HepG2 (cell line): ENCODE results near the gene GPC6. TPM values are rescaled to one million over a fixed set of nuclear protein-coding genes. Genes with fewer than 3 reads are reported as not detected.

Source experiments
- AKAP8 ChIP-seq: sonication (generic); formaldehyde crosslinking; IDR thresholded peaks from 2 replicates; pipeline ENCODE4 v1.5.1; 2020; ENCODE audit warnings: mild to moderate bottlenecking, missing genetic modification reagents
- CENPT ChIP-seq: sonication (generic); formaldehyde crosslinking; IDR thresholded peaks from 2 replicates; pipeline ENCODE4 v1.8.0; 2022; ENCODE audit warnings: low read depth, mild to moderate bottlenecking, moderate library complexity, missing genetic modification reagents
- ERF ChIP-seq: IDR thresholded peaks from 2 replicates; pipeline ENCODE4 v1.6.1; 2018; ENCODE audit warnings: missing biosample characterization, missing genetic modification reagents
- HINFP ChIP-seq: sonication (generic); formaldehyde crosslinking; IDR thresholded peaks from 2 replicates; pipeline ENCODE4 v1.4.0; 2020; ENCODE audit warnings: low read depth, mild to moderate bottlenecking, missing genetic modification reagents
- MTERF4 ChIP-seq: sonication (generic); formaldehyde crosslinking; IDR thresholded peaks from 2 replicates; pipeline ENCODE4 v1.8.0; 2023; ENCODE audit warnings: mild to moderate bottlenecking, missing genetic modification reagents
- NFIC ChIP-seq: IDR thresholded peaks from 2 replicates; pipeline ENCODE4 v1.6.1; 2012; ENCODE audit warnings: mild to moderate bottlenecking, low read length, inconsistent platforms
- NRL ChIP-seq: sonication (generic); formaldehyde crosslinking; IDR thresholded peaks from 2 replicates; pipeline ENCODE4 v1.5.0; 2020; ENCODE audit warnings: missing genetic modification reagents, mild to moderate bottlenecking, moderate library complexity, borderline replicate concordance
- POGK ChIP-seq: sonication (generic); formaldehyde crosslinking; conservative IDR thresholded peaks from 2 replicates; pipeline ENCODE4 v1.8.0; 2022; ENCODE audit warnings: mild to moderate bottlenecking, moderate library complexity, missing genetic modification reagents
- SOX13 ChIP-seq, 3 experiments: fragments of 450-650 bp in 1 of 3; sonication (generic) in 1 of 3; formaldehyde crosslinking in 1 of 3; IDR thresholded peaks in 2 of 3; conservative IDR thresholded peaks in 1 of 3; 2 replicates each; pipeline versions ENCODE4 v1.5.0 to v1.6.1; 2016 to 2020; ENCODE audit warnings: antibody characterized with exemption in 1 of 3, mild to moderate bottlenecking in 1 of 3, missing compliant biosample characterization in 1 of 3, missing genetic modification reagents in 1 of 3, moderate library complexity in 1 of 3
- ZBTB33 ChIP-seq: sonication (generic); formaldehyde crosslinking; IDR thresholded peaks from 2 replicates; pipeline ENCODE4 v1.4.0; 2020; ENCODE audit warnings: missing genetic modification reagents
- ZBTB39 ChIP-seq: sonication (generic); formaldehyde crosslinking; IDR thresholded peaks from 2 replicates; pipeline ENCODE4 v1.5.0; 2020; ENCODE audit warnings: missing genetic modification reagents
- ZC3H13 ChIP-seq: sonication (generic); formaldehyde crosslinking; IDR thresholded peaks from 2 replicates; pipeline ENCODE4 v1.8.1; 2023; ENCODE audit warnings: mild to moderate bottlenecking, missing genetic modification reagents, moderate library complexity
- ZNF12 ChIP-seq: sonication (generic); formaldehyde crosslinking; IDR thresholded peaks from 2 replicates; pipeline ENCODE4 v1.5.0; 2020; ENCODE audit warnings: missing genetic modification reagents
- ZNF138 ChIP-seq: sonication (generic); formaldehyde crosslinking; IDR thresholded peaks from 2 replicates; pipeline ENCODE4 v1.5.0; 2020; ENCODE audit warnings: mild to moderate bottlenecking, low read depth, missing genetic modification reagents
- ZNF383 ChIP-seq: sonication (generic); formaldehyde crosslinking; IDR thresholded peaks from 2 replicates; pipeline ENCODE4 v1.4.0; 2020; ENCODE audit warnings: missing genetic modification reagents, mild to moderate bottlenecking, borderline replicate concordance
- polyA plus RNA-seq, 8 experiments: library from polyadenylated mRNA; depleted of rRNA in 3 of 8; stranded (reverse) in 7 of 8; unstranded in 1 of 8; fragments of >200 nt; fragmentation: Illumina TruSeq in 4 of 8; extraction: Trizol in 4 of 8; gene quantifications; 2 replicates each; pipeline versions ENCODE4 v1.2.1 to v1.2.3, GENCODE V29; 2011 to 2016; ENCODE audit warnings: low read depth in 4 of 8, missing spikeins in 1 of 8, mixed read lengths in 1 of 8; ENCODE audit not compliant: insufficient read depth in 1 of 8
- total RNA-seq, 5 experiments: library from RNA; depleted of rRNA; stranded (reverse); fragments of >200 nt; fragmentation: Illumina TruSeq; extraction: Trizol; gene quantifications; 2 replicates each; pipeline ENCODE4 v1.2.3, GENCODE V29; 2016; ENCODE audit warnings: low read depth in 1 of 5
- TF ChIP-seq, protein P1 (sequence below): sonication (generic); formaldehyde crosslinking; IDR thresholded peaks from 2 replicates; pipeline ENCODE4 v1.4.0; 2020; ENCODE audit warnings: missing genetic modification reagents, borderline replicate concordance

The GPC6 gene
- total and polyA plus RNA-seq, 2 of the 13 experiments (the other 11 are each of a cell fraction or from before 2014, with no cell fraction given) = 24.5 to 33.9 TPM

- no peak for TF ChIP-seq SOX13 (IDR thresholded peaks at IDR 0.05)
- peak in 1 of 2 experiments; percentile 64; a peak in 1 of 4 replicates for TF ChIP-seq SOX13 (CRISPR knock-in tag; conservative IDR thresholded peaks at IDR 0.05 in 1 of 2, IDR thresholded peaks at IDR 0.05 in 1 of 2)
- TF ChIP-seq, protein P1, sequence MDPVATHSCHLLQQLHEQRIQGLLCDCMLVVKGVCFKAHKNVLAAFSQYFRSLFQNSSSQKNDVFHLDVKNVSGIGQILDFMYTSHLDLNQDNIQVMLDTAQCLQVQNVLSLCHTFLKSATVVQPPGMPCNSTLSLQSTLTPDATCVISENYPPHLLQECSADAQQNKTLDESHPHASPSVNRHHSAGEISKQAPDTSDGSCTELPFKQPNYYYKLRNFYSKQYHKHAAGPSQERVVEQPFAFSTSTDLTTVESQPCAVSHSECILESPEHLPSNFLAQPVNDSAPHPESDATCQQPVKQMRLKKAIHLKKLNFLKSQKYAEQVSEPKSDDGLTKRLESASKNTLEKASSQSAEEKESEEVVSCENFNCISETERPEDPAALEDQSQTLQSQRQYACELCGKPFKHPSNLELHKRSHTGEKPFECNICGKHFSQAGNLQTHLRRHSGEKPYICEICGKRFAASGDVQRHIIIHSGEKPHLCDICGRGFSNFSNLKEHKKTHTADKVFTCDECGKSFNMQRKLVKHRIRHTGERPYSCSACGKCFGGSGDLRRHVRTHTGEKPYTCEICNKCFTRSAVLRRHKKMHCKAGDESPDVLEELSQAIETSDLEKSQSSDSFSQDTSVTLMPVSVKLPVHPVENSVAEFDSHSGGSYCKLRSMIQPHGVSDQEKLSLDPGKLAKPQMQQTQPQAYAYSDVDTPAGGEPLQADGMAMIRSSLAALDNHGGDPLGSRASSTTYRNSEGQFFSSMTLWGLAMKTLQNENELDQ (CRISPR knock-in tag) = no peak
- TF ChIP-seq NFIC = no peak
- no peak for TF ChIP-seq CENPT (CRISPR knock-in tag)
- TF ChIP-seq ZC3H13 = no peak
- peak; percentile 13; the same call in 1 of the 2 replicates for TF ChIP-seq ZBTB33
- TF ChIP-seq ZNF12 (CRISPR knock-in tag) = peak; percentile 95
- no peak for TF ChIP-seq ZBTB39 (CRISPR knock-in tag)
- 0 out of 2 replicates have a peak, but pooled peaks have one; percentile 59 for TF ChIP-seq ERF (CRISPR knock-in tag)
- TF ChIP-seq NRL (CRISPR knock-in tag) = no peak
- no peak for TF ChIP-seq ZNF138 (CRISPR knock-in tag)
- no peak for TF ChIP-seq ZNF383 (CRISPR knock-in tag)
- no peak for TF ChIP-seq AKAP8 (CRISPR knock-in tag)
- no peak for TF ChIP-seq MTERF4 (CRISPR knock-in tag)
- TF ChIP-seq POGK = no peak
- no peak for TF ChIP-seq HINFP
These were observed 7.4 kb downstream of the GPC6 start (continued) for GRCh38 chr13:93233997-93234416.
